HepG2 (cell line): ENCODE measurements around the gene PXMP4. TPM values are rescaled to one million over a fixed set of nuclear protein-coding genes. Genes with fewer than 3 reads are reported as not detected.

Source experiments
- ATAC-seq: fragments of 200-7000 bp; cut with Tn5 transposase; 3 replicates; pipeline ENCODE4 v1.9.1; 2020; ENCODE audit warnings: mild to moderate bottlenecking, moderate library complexity
- BruUV-seq: library from RNA; stranded (reverse); fragments of 400-500 nt; replicated peaks from 2 replicates; lab custom pipeline; 2021; lab: Mats Ljungman, UMichigan
- CTCF ChIA-PET: fragments of 300-600 bp; formaldehyde crosslinking; extraction: SDS; loops from one replicate; lab custom pipeline; 2021; ENCODE audit warnings: low total read pairs, inconsistent platforms, low intra/inter-chr PET ratio; lab: Yijun Ruan, JAX
- POLR2A ChIA-PET: fragments of 350-600 bp; sonication (Branson Sonifier 250); formaldehyde crosslinking; loops from one replicate; lab custom pipeline; 2020; ENCODE audit warnings: antibody characterized with exemption, inconsistent platforms; lab: Yijun Ruan, JAX
- DNase-seq: peaks from one replicate; pipeline ENCODE4 v3.0.0-alpha.2; 2015; ENCODE audit warnings: low spot score
- FAIRE-seq: peaks from 3 replicates; lab custom pipeline; 2011; peaks lifted over from hg19 to GRCh38; lab: Jason Lieb, UNC
- H2AFZ ChIP-seq: one replicate; pipeline ENCODE4 v1.6.1; 2011; ENCODE audit warnings: low read length, inconsistent platforms
- H3K27ac ChIP-seq: fragments of 300-600 bp; 3 replicates; pipeline ENCODE4 v1.8.0; 2011; ENCODE audit warnings: mixed run types, mild to moderate bottlenecking, mixed read lengths, low read length, inconsistent platforms; ENCODE audit not compliant: insufficient read depth; ENCODE audit errors: extremely low read length
- H3K27me3 ChIP-seq, 2 experiments: fragments of 200-600 bp in 1 of 2; 2 replicates in 1 of 2; 3 replicates in 1 of 2; pipeline versions ENCODE4 v1.6.0 to v1.8.0; 2011; ENCODE audit warnings: low read length in 2 of 2, mild to moderate bottlenecking in 2 of 2, moderate library complexity in 2 of 2, inconsistent platforms in 1 of 2; ENCODE audit not compliant: insufficient read depth in 2 of 2, control insufficient read depth in 1 of 2
- H3K36me3 ChIP-seq, 2 experiments: fragments of 200-600 bp in 1 of 2; replicated peaks in 1 of 2; 2 replicates in 1 of 2; 3 replicates in 1 of 2; pipeline versions ENCODE4 v1.5.1 to v1.8.0; 2011; ENCODE audit warnings: low read length in 2 of 2, inconsistent platforms in 1 of 2; ENCODE audit not compliant: insufficient read depth in 2 of 2, control insufficient read depth in 1 of 2
- H3K4me1 ChIP-seq: 2 replicates; pipeline ENCODE4 v1.5.1; 2012; ENCODE audit warnings: low read length, inconsistent platforms; ENCODE audit not compliant: insufficient read depth
- H3K4me2 ChIP-seq: 2 replicates; pipeline ENCODE4 v1.6.0; 2011; ENCODE audit warnings: low read depth, low read length, inconsistent platforms
- H3K4me3 ChIP-seq, 3 experiments: fragments of 200-600 bp in 1 of 3; sonication (generic), shearing (Covaris generic) in 1 of 3; replicated peaks in 1 of 3; 2 replicates each; pipeline ENCODE4 v1.5.1; 2011 to 2016; ENCODE audit warnings: low read length in 3 of 3, inconsistent platforms in 2 of 3, low read depth in 2 of 3, mild to moderate bottlenecking in 2 of 3, control low read depth in 1 of 3, mixed read lengths in 1 of 3; ENCODE audit not compliant: insufficient read depth in 1 of 3
- H3K79me2 ChIP-seq: one replicate; pipeline ENCODE4 v1.6.1; 2011; ENCODE audit warnings: low read length, inconsistent platforms; ENCODE audit not compliant: insufficient read depth
- H3K9ac ChIP-seq: 2 replicates; pipeline ENCODE4 v1.6.0; 2011; ENCODE audit warnings: mild to moderate bottlenecking, low read depth, low read length, inconsistent platforms; ENCODE audit not compliant: insufficient read depth
- H3K9me3 ChIP-seq: 2 replicates; pipeline ENCODE4 v1.5.1; 2012; ENCODE audit warnings: mild to moderate bottlenecking, low read length
- H4K20me1 ChIP-seq: 2 replicates; pipeline ENCODE4 v1.6.0; 2011; ENCODE audit warnings: inconsistent platforms, mild to moderate bottlenecking, low read length, moderate library complexity; ENCODE audit not compliant: insufficient read depth
- DR1 ChIP-seq: sonication (generic); formaldehyde crosslinking; IDR thresholded peaks from 2 replicates; pipeline ENCODE4 v1.8.0; 2021; ENCODE audit warnings: mild to moderate bottlenecking, missing genetic modification reagents, inconsistent platforms
- ERF ChIP-seq: IDR thresholded peaks from 2 replicates; pipeline ENCODE4 v1.6.1; 2018; ENCODE audit warnings: missing biosample characterization, missing genetic modification reagents
- FOXP4 ChIP-seq: sonication (generic); formaldehyde crosslinking; IDR thresholded peaks from 2 replicates; pipeline ENCODE4 v1.4.0; 2020; ENCODE audit warnings: missing genetic modification reagents
- GABPB1 ChIP-seq: IDR thresholded peaks from 2 replicates; pipeline ENCODE4 v1.6.1; 2016; ENCODE audit warnings: mild to moderate bottlenecking, missing genetic modification reagents, moderate library complexity, missing compliant biosample characterization
- HDAC2 ChIP-seq: sonication (generic); formaldehyde crosslinking; IDR thresholded peaks from 2 replicates; pipeline ENCODE4 v1.4.0; 2020; ENCODE audit warnings: missing genetic modification reagents
- HNRNPLL ChIP-seq: fragments of 200-400 bp; formaldehyde crosslinking; IDR thresholded peaks from 2 replicates; pipeline ENCODE4 v1.6.1; 2017; ENCODE audit warnings: mild to moderate bottlenecking, low read depth, low read length; ENCODE audit not compliant: poor library complexity, severe bottlenecking
- MIER2 ChIP-seq: IDR thresholded peaks from 2 replicates; pipeline ENCODE4 v1.6.1; 2016; ENCODE audit warnings: missing biosample characterization, missing genetic modification reagents
- NFE2L1 ChIP-seq: sonication (generic); formaldehyde crosslinking; IDR thresholded peaks from 2 replicates; pipeline ENCODE4 v1.4.0; 2020; ENCODE audit warnings: missing genetic modification reagents, mild to moderate bottlenecking, borderline replicate concordance
- PCBP2 ChIP-seq: fragments of 200-400 bp; formaldehyde crosslinking; optimal IDR thresholded peaks from 2 replicates; pipeline ENCODE3; 2018; ENCODE audit warnings: low read length, low read depth; ENCODE audit not compliant: poor library complexity, severe bottlenecking
- POLR2AphosphoS2 ChIP-seq: IDR thresholded peaks from 2 replicates; pipeline ENCODE4 v1.6.1; 2011; ENCODE audit warnings: low read depth, low read length, improper control_type of control experiment
- SAP130 ChIP-seq: IDR thresholded peaks from 2 replicates; pipeline ENCODE4 v1.6.1; 2016; ENCODE audit warnings: low read depth
- SIX1 ChIP-seq: sonication (generic); formaldehyde crosslinking; IDR thresholded peaks from 2 replicates; pipeline ENCODE4 v1.4.0; 2020; ENCODE audit warnings: missing genetic modification reagents, borderline replicate concordance
- SMAD3 ChIP-seq: sonication (generic); formaldehyde crosslinking; IDR thresholded peaks from 2 replicates; pipeline ENCODE4 v1.4.0; 2020; ENCODE audit warnings: missing genetic modification reagents
- TERF1 ChIP-seq: sonication (generic); formaldehyde crosslinking; IDR thresholded peaks from 2 replicates; pipeline ENCODE4 v1.8.0; 2022; ENCODE audit warnings: mild to moderate bottlenecking, missing genetic modification reagents, moderate library complexity
- TGIF2 ChIP-seq: IDR thresholded peaks from 2 replicates; pipeline ENCODE4 v1.6.1; 2016; ENCODE audit warnings: control low read depth, missing compliant biosample characterization
- TSC22D2 ChIP-seq: sonication (generic); formaldehyde crosslinking; IDR thresholded peaks from 2 replicates; pipeline ENCODE4 v1.5.1; 2020; ENCODE audit warnings: missing genetic modification reagents, mild to moderate bottlenecking, borderline replicate concordance
- ZBTB21 ChIP-seq: sonication (generic); formaldehyde crosslinking; IDR thresholded peaks from 2 replicates; pipeline ENCODE4 v1.4.0; 2020; ENCODE audit warnings: missing genetic modification reagents
- ZIK1 ChIP-seq: sonication (generic); formaldehyde crosslinking; IDR thresholded peaks from 2 replicates; pipeline ENCODE4 v1.5.0; 2020; ENCODE audit warnings: mild to moderate bottlenecking, low read depth, missing genetic modification reagents, borderline replicate concordance
- ZNF510 ChIP-seq: sonication (generic); formaldehyde crosslinking; IDR thresholded peaks from 2 replicates; pipeline ENCODE4 v1.4.0; 2020; ENCODE audit warnings: low read depth, mild to moderate bottlenecking, missing genetic modification reagents
- ZSCAN12 ChIP-seq: sonication (generic); formaldehyde crosslinking; IDR thresholded peaks from 2 replicates; pipeline ENCODE4 v1.9.0; 2021; ENCODE audit warnings: mild to moderate bottlenecking, missing genetic modification reagents
- WGBS: methylation state at CpG from one replicate; pipeline ENCODE4 v1.1.6; 2017; ENCODE audit warnings: low lambda C conversion rate; 5-methylcytosine and 5-hydroxymethylcytosine counted together
- in situ Hi-C: cut with HindIII; loops from 2 replicates; pipeline ENCODE4 v1.10.0; 2017; ENCODE audit warnings: low pct_unique_long_range_greater_than_20kb; ENCODE audit not compliant: extremely low pct_ligation_motif_present
- intact Hi-C: fragments of 100-400 bp; cut with micrococcal nuclease; formaldehyde crosslinking; loops from one replicate; pipeline ENCODE4 v1.10.0; 2022; ENCODE audit not compliant: unreplicated experiment
- polyA plus RNA-seq, 8 experiments: library from polyadenylated mRNA; depleted of rRNA in 3 of 8; stranded (reverse) in 7 of 8; unstranded in 1 of 8; fragments of >200 nt; fragmentation: Illumina TruSeq in 4 of 8; extraction: Trizol in 4 of 8; gene quantifications; 2 replicates each; pipeline versions ENCODE4 v1.2.1 to v1.2.3, GENCODE V29; 2011 to 2016; ENCODE audit warnings: low read depth in 4 of 8, missing spikeins in 1 of 8, mixed read lengths in 1 of 8; ENCODE audit not compliant: insufficient read depth in 1 of 8
- total RNA-seq, 5 experiments: library from RNA; depleted of rRNA; stranded (reverse); fragments of >200 nt; fragmentation: Illumina TruSeq; extraction: Trizol; gene quantifications; 2 replicates each; pipeline ENCODE4 v1.2.3, GENCODE V29; 2016; ENCODE audit warnings: low read depth in 1 of 5
- TF ChIP-seq, protein P1 (sequence below): sonication (generic); formaldehyde crosslinking; conservative IDR thresholded peaks from 2 replicates; pipeline ENCODE4 v1.4.0; 2020; ENCODE audit warnings: missing genetic modification reagents

PXMP4 gene
- total and polyA plus RNA-seq, 2 of the 13 experiments (the other 11 are each of a cell fraction or from before 2014, with no cell fraction given): not detected

DNA sequence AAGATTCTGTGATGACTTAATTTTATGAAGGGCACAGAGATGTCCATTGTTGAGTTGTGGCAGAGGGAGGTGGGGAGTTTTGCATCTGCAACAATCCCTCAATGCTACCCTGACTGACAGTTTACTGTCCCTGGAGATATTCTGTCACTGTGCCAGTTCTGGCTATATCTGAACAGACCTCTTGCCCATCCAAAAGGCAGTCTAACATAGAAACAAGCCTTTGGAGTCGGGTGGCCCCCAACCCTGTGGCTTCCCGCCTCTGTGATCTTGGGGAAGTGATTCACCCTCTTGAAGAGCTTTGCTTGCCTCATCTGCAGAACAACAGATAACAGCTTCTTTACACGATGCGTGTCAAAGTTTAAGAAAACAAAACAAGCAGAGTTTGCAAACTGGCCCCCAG, 30.1 kb downstream of the PXMP4 start:
- Histone ChIP-seq H3K79me2 (peaks cover 6% of the 10 kb centered on the region), H3K27me3 (no peaks in the 10 kb centered on the region), H3K4me3 (no peak overlapping the region), H4K20me1 (no peaks in the 10 kb centered on the region), H3K9ac (no peak overlapping the region), H3K4me1 (peaks cover 79% of the 10 kb centered on the region), H3K27ac (no peak overlapping the region), H2AFZ (no peak overlapping the region), H3K36me3 (no peaks in the 10 kb centered on the region), H3K4me2 (peak overlapping the region; percentile 22; the same call in 1 of the 2 replicates), H3K9me3 (no peaks in the 10 kb centered on the region)
- FAIRE-seq (peak; percentile 18), ATAC-seq (no peak), DNase-seq (peak; percentile 50)
- WGBS: 15% methylated on average over 4 of the region's 4 CpGs
- BruUV-seq: no TSS peak
- POLR2A ChIA-PET: interaction anchor here (1.0 kb wide), 1 partner anchor 17 kb away, joined by 3 read pairs; no protein-coding TSS in a partner anchor
- in situ Hi-C loops: no loop called here
- CTCF ChIA-PET: no interaction called here
- intact Hi-C loops: loop anchor here (5.0 kb wide), 1 partner anchor 122 kb away; the partner anchor contains the start of gene CHMP4B
- TF ChIP-seq TSC22D2 (CRISPR knock-in tag) (no peak), DR1 (CRISPR knock-in tag) (no peak), ZIK1 (CRISPR knock-in tag) (no peak), ZSCAN12 (CRISPR knock-in tag) (no peak), ERF (CRISPR knock-in tag) (peak; percentile 34; the same call in 1 of the 2 replicates), TGIF2 (no peak), TERF1 (CRISPR knock-in tag) (no peak), HDAC2 (CRISPR knock-in tag) (no peak), MIER2 (CRISPR knock-in tag) (no peak), HNRNPLL (no peak), NFE2L1 (CRISPR knock-in tag) (no peak), SMAD3 (CRISPR knock-in tag) (no peak), PCBP2 (no peak), ZNF510 (CRISPR knock-in tag) (0 out of 2 replicates have a peak, but pooled peaks have one; percentile 36), FOXP4 (CRISPR knock-in tag) (peak; percentile 67), GABPB1 (CRISPR knock-in tag) (no peak), SIX1 (CRISPR knock-in tag) (no peak), SAP130 (peak; percentile 62; the same call in 1 of the 2 replicates), POLR2AphosphoS2 (no peak), ZBTB21 (CRISPR knock-in tag) (no peak)
- TF ChIP-seq, protein P1, sequence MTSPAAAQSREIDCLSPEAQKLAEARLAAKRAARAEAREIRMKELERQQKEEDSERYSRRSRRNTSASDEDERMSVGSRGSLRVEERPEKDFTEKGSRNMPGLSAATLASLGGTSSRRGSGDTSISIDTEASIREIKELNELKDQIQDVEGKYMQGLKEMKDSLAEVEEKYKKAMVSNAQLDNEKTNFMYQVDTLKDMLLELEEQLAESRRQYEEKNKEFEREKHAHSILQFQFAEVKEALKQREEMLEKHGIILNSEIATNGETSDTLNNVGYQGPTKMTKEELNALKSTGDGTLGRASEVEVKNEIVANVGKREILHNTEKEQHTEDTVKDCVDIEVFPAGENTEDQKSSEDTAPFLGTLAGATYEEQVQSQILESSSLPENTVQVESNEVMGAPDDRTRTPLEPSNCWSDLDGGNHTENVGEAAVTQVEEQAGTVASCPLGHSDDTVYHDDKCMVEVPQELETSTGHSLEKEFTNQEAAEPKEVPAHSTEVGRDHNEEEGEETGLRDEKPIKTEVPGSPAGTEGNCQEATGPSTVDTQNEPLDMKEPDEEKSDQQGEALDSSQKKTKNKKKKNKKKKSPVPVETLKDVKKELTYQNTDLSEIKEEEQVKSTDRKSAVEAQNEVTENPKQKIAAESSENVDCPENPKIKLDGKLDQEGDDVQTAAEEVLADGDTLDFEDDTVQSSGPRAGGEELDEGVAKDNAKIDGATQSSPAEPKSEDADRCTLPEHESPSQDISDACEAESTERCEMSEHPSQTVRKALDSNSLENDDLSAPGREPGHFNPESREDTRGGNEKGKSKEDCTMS: no peak
